Stomach (tissue), 9 donors: Measurements from ENCODE around the gene RGS10. TPM values are rescaled to one million over a fixed set of nuclear protein-coding genes. Genes with fewer than 3 reads are reported as not detected.

Experiments
- DNase-seq, 2 donors: peaks; one replicate each; pipeline versions ENCODE4 v3.0.0 to v3.0.0-alpha.2; 2013 to 2019
- H3K27ac ChIP-seq, 5 donors: fragments of 200-600 bp in 4 of 5; sonication (generic) in 4 of 5; one replicate each; pipeline ENCODE4 v1.5.1; 2013 to 2019; ENCODE audit warnings: mild to moderate bottlenecking in 1 of 5, moderate library complexity in 1 of 5
- H3K27me3 ChIP-seq, 3 donors: fragments of 200-600 bp; sonication (generic); one replicate each; pipeline ENCODE4 v1.5.1; 2017 to 2019; ENCODE audit warnings: mixed run types in 1 of 3
- H3K36me3 ChIP-seq, 4 donors: fragments of 200-600 bp; sonication (generic); 1 replicate in 3 of 4; 2 replicates in 1 of 4; pipeline ENCODE4 v1.5.1; 2016 to 2019
- H3K4me1 ChIP-seq, 4 donors: fragments of 200-600 bp; sonication (generic); one replicate each; pipeline ENCODE4 v1.5.1; 2016 to 2019
- H3K4me3 ChIP-seq, 4 donors: fragments of 200-600 bp; sonication (generic) in 3 of 4; one replicate each; pipeline ENCODE4 v1.5.1; 2016 to 2019; ENCODE audit warnings: mild to moderate bottlenecking in 1 of 4
- H3K9me3 ChIP-seq, 4 donors: fragments of 200-600 bp; sonication (generic); one replicate each; pipeline ENCODE4 v1.5.1; 2016 to 2019
- EP300 ChIP-seq: sonication (generic); formaldehyde crosslinking; IDR thresholded peaks from one replicate; pipeline ENCODE4 v1.6.1; 2017; ENCODE audit warnings: antibody characterized with exemption
- POLR2A ChIP-seq, 4 donors: fragments of 450-650 bp; IDR thresholded peaks; one replicate each; pipeline ENCODE4 v1.6.1; 2016; ENCODE audit warnings: antibody characterized with exemption in 4 of 4, control low read depth in 2 of 4, mild to moderate bottlenecking in 1 of 4, moderate library complexity in 1 of 4
- POLR2AphosphoS5 ChIP-seq, 3 donors: sonication (generic); formaldehyde crosslinking; IDR thresholded peaks; one replicate each; pipeline ENCODE4 v1.6.1; 2016; ENCODE audit warnings: antibody characterized with exemption in 3 of 3
- WGBS, 5 donors: extraction: QIAGEN DNeasy Blood & Tissue Kit in 3 of 5; methylation state at CpG; one replicate each; pipeline versions ENCODE4 v1.1.5 to v1.1.7; 2013 to 2018; 5-methylcytosine and 5-hydroxymethylcytosine counted together
- intact Hi-C: fragments of 100-400 bp; cut with DNase I; formaldehyde crosslinking; loops from one replicate; pipeline ENCODE4 v1.15.1; 2023; ENCODE audit warnings: low total_unique reads
- polyA plus RNA-seq, 3 donors: library from polyadenylated mRNA; stranded (reverse); fragments of 200-250 nt; gene quantifications; one replicate each; pipeline ENCODE4 v1.2.3, GENCODE V29; 2013
- total RNA-seq, 5 donors: library from RNA; depleted of rRNA; stranded (reverse); fragments of >200 nt; gene quantifications; one replicate each; pipeline versions ENCODE4 v1.1.0 to v1.2.3, GENCODE V29; 2014 to 2016
- TF ChIP-seq, protein P1 (sequence below), 7 experiments: fragments of 450-650 bp in 4 of 7; fragments of 200-600 bp in 3 of 7; sonication (generic) in 3 of 7; IDR thresholded peaks; one replicate each; pipeline ENCODE4 v1.5.1; 2016 to 2019; ENCODE audit warnings: antibody characterized with exemption in 7 of 7, control low read depth in 2 of 7, mild to moderate bottlenecking in 1 of 7
- donor health status: healthy with polysubstance abuse.
- donor health status: Bipolar disorder and iron deficiency.
- donor health status: healthy.

Gene RGS10
- total and polyA plus RNA-seq, 8 donors = 12.3 to 177 (median 47.7) TPM; not detected in 1

DNA sequence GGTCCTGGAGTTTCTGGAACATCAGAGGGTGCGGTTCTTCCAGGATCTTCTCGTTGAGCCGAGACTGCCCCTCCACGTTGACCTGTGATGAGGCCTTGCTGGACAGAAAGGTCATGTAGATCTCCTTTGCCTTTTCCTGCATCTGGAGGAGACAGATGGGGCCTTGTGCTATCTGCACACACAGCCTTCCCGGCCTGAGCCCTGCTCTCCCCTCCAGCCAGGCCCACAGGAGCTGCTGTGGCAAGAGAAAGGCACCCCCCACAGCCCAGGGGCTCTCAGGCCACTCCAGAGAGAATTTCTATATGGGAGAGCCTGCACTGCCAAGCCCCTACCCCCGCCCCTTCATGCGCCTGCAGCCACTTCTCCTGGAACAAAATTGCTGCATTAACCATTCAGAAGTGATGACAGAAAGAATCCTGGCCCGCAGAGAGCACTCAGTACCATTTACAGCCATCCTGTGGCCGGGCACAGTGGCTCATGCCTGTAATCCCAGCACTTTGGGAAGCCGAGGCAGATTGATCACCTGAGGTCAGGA is 26.9 kb downstream of the RGS10 start:
- peak overlapping the region in 2 of 5 donors; percentile 14 to 75 for H3K27ac ChIP-seq
- H3K9me3 ChIP-seq = no peaks in the 10 kb centered on the region
- TF ChIP-seq POLR2AphosphoS5 (IDR thresholded peaks at IDR 0.05) (no peak), POLR2A (IDR thresholded peaks at IDR 0.05) (no peak), EP300 (no peak)
- TF ChIP-seq, protein P1, sequence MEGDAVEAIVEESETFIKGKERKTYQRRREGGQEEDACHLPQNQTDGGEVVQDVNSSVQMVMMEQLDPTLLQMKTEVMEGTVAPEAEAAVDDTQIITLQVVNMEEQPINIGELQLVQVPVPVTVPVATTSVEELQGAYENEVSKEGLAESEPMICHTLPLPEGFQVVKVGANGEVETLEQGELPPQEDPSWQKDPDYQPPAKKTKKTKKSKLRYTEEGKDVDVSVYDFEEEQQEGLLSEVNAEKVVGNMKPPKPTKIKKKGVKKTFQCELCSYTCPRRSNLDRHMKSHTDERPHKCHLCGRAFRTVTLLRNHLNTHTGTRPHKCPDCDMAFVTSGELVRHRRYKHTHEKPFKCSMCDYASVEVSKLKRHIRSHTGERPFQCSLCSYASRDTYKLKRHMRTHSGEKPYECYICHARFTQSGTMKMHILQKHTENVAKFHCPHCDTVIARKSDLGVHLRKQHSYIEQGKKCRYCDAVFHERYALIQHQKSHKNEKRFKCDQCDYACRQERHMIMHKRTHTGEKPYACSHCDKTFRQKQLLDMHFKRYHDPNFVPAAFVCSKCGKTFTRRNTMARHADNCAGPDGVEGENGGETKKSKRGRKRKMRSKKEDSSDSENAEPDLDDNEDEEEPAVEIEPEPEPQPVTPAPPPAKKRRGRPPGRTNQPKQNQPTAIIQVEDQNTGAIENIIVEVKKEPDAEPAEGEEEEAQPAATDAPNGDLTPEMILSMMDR (IDR thresholded peaks at IDR 0.05) = no peak
- peaks cover 4 to 33% (median 13%) of the 10 kb centered on the region in 4 donors for H3K4me1 ChIP-seq
- DNase-seq = no peak
- intact Hi-C loops = no loop called here
- 83 to 96% (median 95%) methylated on average over 9 to 10 of the region's 10 CpGs for WGBS, 5 donors
- H3K27me3 ChIP-seq = no peaks in the 10 kb centered on the region
- peaks cover 0 to 56% (median 46%) of the 10 kb centered on the region in 4 donors for H3K36me3 ChIP-seq
- H3K4me3 ChIP-seq = no peak overlapping the region

DNA sequence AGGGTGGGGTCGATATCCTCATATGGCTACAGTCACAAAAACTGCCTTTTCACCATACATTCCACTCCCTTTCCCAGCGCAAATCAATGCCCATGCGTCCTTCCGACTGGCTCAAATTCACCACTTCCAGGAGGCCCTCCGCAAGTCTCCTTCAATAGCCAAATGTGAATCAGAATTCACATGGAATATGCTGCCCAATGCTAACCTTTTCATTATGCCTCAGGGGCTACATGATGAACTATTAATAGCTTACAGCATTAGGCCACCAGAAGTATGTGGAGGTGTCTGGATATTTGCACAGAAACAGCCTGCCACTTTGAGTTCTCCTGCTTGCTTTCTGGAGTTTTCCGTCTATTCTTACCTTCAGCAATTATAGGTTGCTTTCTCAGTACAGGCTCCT is 27.7 kb downstream of the RGS10 start:
- no peak for DNase-seq
- intact Hi-C loops = no loop called here
- Histone ChIP-seq H3K27me3 (no peaks in the 10 kb centered on the region), H3K27ac (no peak overlapping the region), H3K9me3 (no peaks in the 10 kb centered on the region), H3K4me1 (peaks cover 7 to 41% (median 17%) of the 10 kb centered on the region in 4 donors), H3K4me3 (no peak overlapping the region), H3K36me3 (peaks cover 0 to 58% (median 46%) of the 10 kb centered on the region in 4 donors)
- WGBS, 5 donors = 90 to 98% (median 96%) methylated on average over 6 of the region's 6 CpGs
- no peak for TF ChIP-seq POLR2A (IDR thresholded peaks at IDR 0.05)

DNA sequence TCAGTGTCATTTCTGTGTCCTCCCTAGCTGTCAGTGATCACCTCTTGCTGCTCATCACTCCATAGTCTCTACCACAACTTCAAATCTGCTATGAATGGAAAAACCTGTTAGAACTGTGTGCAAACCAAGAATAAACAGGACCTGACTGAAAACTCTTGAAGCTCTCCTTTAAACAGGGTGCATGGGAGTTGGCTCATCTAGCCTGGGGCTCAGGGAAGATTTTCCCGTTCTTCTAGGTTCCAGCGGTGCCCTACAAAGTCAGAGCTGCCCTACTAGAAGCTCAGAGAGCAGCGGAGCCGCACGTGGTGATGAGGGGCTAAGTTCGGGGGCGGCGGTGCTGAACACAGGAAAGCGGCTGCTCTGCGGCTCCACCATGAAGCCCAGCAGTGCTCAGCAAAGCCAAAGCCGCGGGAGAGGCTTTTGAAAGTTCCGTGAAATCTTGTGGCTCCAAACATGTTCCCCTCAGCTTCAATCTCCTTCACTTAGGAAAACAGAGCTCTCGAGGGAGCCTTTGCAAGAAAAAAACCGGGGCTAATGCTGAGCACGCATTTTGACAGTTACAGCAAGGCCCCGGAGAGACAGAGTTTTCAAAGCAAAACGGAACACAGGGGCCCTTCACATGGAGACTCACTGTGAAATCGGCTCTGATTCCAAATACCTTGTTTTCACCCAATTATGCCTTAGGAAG is 30.5 kb downstream of the RGS10 start:
- H3K9me3 ChIP-seq = no peaks in the 10 kb centered on the region
- DNase-seq = no peak
- intact Hi-C loops = no loop called here
- peaks cover 0 to 64% (median 47%) of the 10 kb centered on the region in 4 donors for H3K36me3 ChIP-seq
- peaks cover 5 to 27% (median 16%) of the 10 kb centered on the region in 4 donors for H3K4me1 ChIP-seq
- no peaks in the 10 kb centered on the region for H3K27me3 ChIP-seq
- H3K4me3 ChIP-seq = no peak overlapping the region
- no peak for TF ChIP-seq POLR2A (IDR thresholded peaks at IDR 0.05)
- TF ChIP-seq, protein P1 (IDR thresholded peaks at IDR 0.05) = no peak
- no peak for TF ChIP-seq POLR2AphosphoS5 (IDR thresholded peaks at IDR 0.05)
- TF ChIP-seq EP300 = no peak
- 88 to 93% (median 92%) methylated on average over 19 of the region's 19 CpGs for WGBS, 5 donors
- no peak overlapping the region for H3K27ac ChIP-seq

DNA sequence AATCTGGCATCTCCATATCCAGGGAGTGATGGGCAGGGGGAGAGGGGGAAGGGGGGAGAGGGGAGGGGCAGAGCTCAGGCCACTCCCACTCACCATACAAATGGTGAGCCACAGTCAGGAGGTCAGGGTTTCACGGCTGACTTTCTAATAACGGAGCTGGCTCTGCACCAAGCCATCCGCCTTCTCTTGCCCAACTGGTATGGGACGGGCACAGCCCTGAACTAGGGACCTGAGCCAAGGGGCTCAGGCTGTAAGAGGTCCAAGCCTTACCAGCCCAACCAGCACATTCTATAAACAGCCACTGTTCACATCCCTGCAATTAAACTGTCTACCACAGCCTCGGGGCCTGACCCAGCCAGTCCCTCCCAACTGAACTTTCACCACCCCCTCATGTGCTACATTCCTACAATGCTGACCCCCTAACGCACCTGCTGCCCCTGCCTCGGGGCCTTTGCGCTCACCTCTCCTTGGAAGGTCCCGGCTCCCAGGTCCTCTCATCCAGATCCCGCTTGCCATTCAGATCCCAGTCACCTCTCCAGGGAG is 32.5 kb downstream of the RGS10 start:
- peak overlapping the region in 1 of 5 donors; percentile 42 for H3K27ac ChIP-seq
- H3K4me3 ChIP-seq = no peak overlapping the region
- peak in 1 of 2 donors; percentile 73 for DNase-seq
- intact Hi-C loops = no loop called here
- TF ChIP-seq POLR2AphosphoS5 (IDR thresholded peaks at IDR 0.05) (no peak), POLR2A (IDR thresholded peaks at IDR 0.05) (no peak), EP300 (no peak)
- TF ChIP-seq, protein P1 (IDR thresholded peaks at IDR 0.05) = no peak
- peaks cover 0 to 54% (median 40%) of the 10 kb centered on the region in 4 donors for H3K36me3 ChIP-seq
- no peaks in the 10 kb centered on the region for H3K27me3 ChIP-seq
- 54 to 66% (median 61%) methylated on average over 8 to 10 of the region's 10 CpGs for WGBS, 5 donors
- no peaks in the 10 kb centered on the region for H3K9me3 ChIP-seq
- peaks cover 0 to 24% (median 13%) of the 10 kb centered on the region in 4 donors for H3K4me1 ChIP-seq
